GM12892 (cell line): ENCODE measurements around the gene MRGPRD.

ENCODE experiments used
- POLR2A ChIP-seq: IDR thresholded peaks from 2 replicates; pipeline ENCODE4 v1.6.1; 2011; ENCODE audit warnings: low read depth, low read length, control low read depth
- TAF1 ChIP-seq: IDR thresholded peaks from 2 replicates; pipeline ENCODE4 v1.6.1; 2011; ENCODE audit warnings: low read depth, mild to moderate bottlenecking, control low read depth, low read length, borderline replicate concordance

- TF ChIP-seq POLR2A = no peak
- TF ChIP-seq TAF1 = no peak
Observed at GRCh38 chr11:68936676-68937620, 43.8 kb downstream of the MRGPRD start.
